ENCODE results near the gene NRXN3. TPM values are rescaled to one million over a fixed set of nuclear protein-coding genes. Genes with fewer than 3 reads are reported as not detected.

The NRXN3 gene
- total RNA-seq, 1 experiment from 2014 or later, result not detected

- RAD21 ChIA-PET (ENCODE audit: low non-redundant PET in 1 of 2, low total read pairs in 2 of 2, uncharacterized antibody in 2 of 2, unreplicated experiment in 2 of 2), result no interaction called here
- no TSS peak for BruUV-seq (replicated peaks)
Observed at GRCh38 chr14:78335531-78335930, 165.4 kb downstream of the NRXN3 start.

GRCh38 chr14:78340250-78340649, 170.1 kb downstream of the NRXN3 start:
- Histone ChIP-seq H3K27me3 (ENCODE audit: insufficient read depth, low read length) (0 out of 2 replicates have a peak, but pooled peaks cover 7% of the 10 kb centered on the region), H3K9me3 (ENCODE audit: control insufficient read depth in 1 of 2, insufficient read depth in 1 of 2, low read depth in 1 of 2, low read length in 2 of 2) (no peaks in the 10 kb centered on the region), H3K4me1 (ENCODE audit: control insufficient read depth in 1 of 2, insufficient read depth in 2 of 2, low read length in 2 of 2) (no peaks in the 10 kb centered on the region), H3K79me2 (ENCODE audit: insufficient read depth, low read length) (no peaks in the 10 kb centered on the region), H4K20me1 (ENCODE audit: insufficient read depth) (no peaks in the 10 kb centered on the region), H3K4me2 (ENCODE audit: low read length) (no peak overlapping the region), H3K36me3 (ENCODE audit: control insufficient read depth in 1 of 2, insufficient read depth in 2 of 2, low read length in 2 of 2) (no peaks in the 10 kb centered on the region), H3K27ac (ENCODE audit: low read depth, low read length) (no peak overlapping the region), H3K9ac (ENCODE audit: low read length) (no peak overlapping the region), H3K9me2 (ENCODE audit: insufficient read depth) (no peaks in the 10 kb centered on the region), H3K4me3 (replicated peaks in 1 of 2; ENCODE audit: low read depth in 1 of 2, low read length in 2 of 2) (no peak overlapping the region), H2AFZ (ENCODE audit: low read depth, low read length, poor library complexity, severe bottlenecking) (no peak overlapping the region)
- DNase-seq (ENCODE audit: low read depth, low spot score), result no peak
- ChIA-PET RAD21 (ENCODE audit: low non-redundant PET in 1 of 2, low total read pairs in 2 of 2, uncharacterized antibody in 2 of 2, unreplicated experiment in 2 of 2) (no interaction called here), POLR2A (no interaction called here), CTCF (no interaction called here)
- BruUV-seq (replicated peaks), result no TSS peak
- intact Hi-C loops (cut with micrococcal nuclease), result no loop called here
- no peak for ATAC-seq
- no peak for TF ChIP-seq POLR2AphosphoS5 (IDR thresholded peaks at IDR 0.05; ENCODE audit: low read depth, low read length)
- no peak for TF ChIP-seq JUND (IDR thresholded peaks at IDR 0.05)
- TF ChIP-seq SIN3A (IDR thresholded peaks at IDR 0.05; ENCODE audit: low read depth), result no peak
- no peak for TF ChIP-seq TCF7L2 (IDR thresholded peaks at IDR 0.05; ENCODE audit: borderline replicate concordance, extremely low read depth, insufficient read depth, insufficient read length)
- no peak for TF ChIP-seq CEBPB (IDR thresholded peaks at IDR 0.05; ENCODE audit: low read depth)
- no peak for TF ChIP-seq SP1 (IDR thresholded peaks at IDR 0.05; ENCODE audit: low read depth)
- TF ChIP-seq CTCF (IDR thresholded peaks at IDR 0.05 in 2 of 3, conservative IDR thresholded peaks at IDR 0.05 in 1 of 3; ENCODE audit: borderline replicate concordance in 1 of 3, insufficient read depth in 1 of 3, low read depth in 2 of 3, low read length in 2 of 3), result no peak
- no peak for TF ChIP-seq ATF3 (IDR thresholded peaks at IDR 0.05)
- no peak for TF ChIP-seq REST (IDR thresholded peaks at IDR 0.05; ENCODE audit: low read depth)
- no peak for TF ChIP-seq ZNF274 (IDR thresholded peaks at IDR 0.05; ENCODE audit: low read depth, low read length)
- no peak for TF ChIP-seq ZFX (IDR thresholded peaks at IDR 0.05)
- no peak for TF ChIP-seq ELF1 (IDR thresholded peaks at IDR 0.05; ENCODE audit: borderline replicate concordance, low read depth)

More at GRCh38 chr14:78335531-78335930, 165.4 kb downstream of the NRXN3 start:
- Histone ChIP-seq H3K27ac (ENCODE audit: low read depth, low read length) (no peak overlapping the region), H3K4me2 (ENCODE audit: low read length) (no peak overlapping the region), H3K4me1 (ENCODE audit: control insufficient read depth in 1 of 2, insufficient read depth in 2 of 2, low read length in 2 of 2) (no peaks in the 10 kb centered on the region), H3K4me3 (replicated peaks in 1 of 2; ENCODE audit: low read depth in 1 of 2, low read length in 2 of 2) (no peak overlapping the region), H3K79me2 (ENCODE audit: insufficient read depth, low read length) (no peaks in the 10 kb centered on the region), H3K9me2 (ENCODE audit: insufficient read depth) (no peaks in the 10 kb centered on the region), H3K9me3 (ENCODE audit: control insufficient read depth in 1 of 2, insufficient read depth in 1 of 2, low read depth in 1 of 2, low read length in 2 of 2) (no peaks in the 10 kb centered on the region), H3K36me3 (ENCODE audit: control insufficient read depth in 1 of 2, insufficient read depth in 2 of 2, low read length in 2 of 2) (no peaks in the 10 kb centered on the region), H3K27me3 (ENCODE audit: insufficient read depth, low read length) (0 out of 2 replicates have a peak, but pooled peaks cover 3% of the 10 kb centered on the region), H2AFZ (ENCODE audit: low read depth, low read length, poor library complexity, severe bottlenecking) (no peak overlapping the region), H3K9ac (ENCODE audit: low read length) (no peak overlapping the region), H4K20me1 (ENCODE audit: insufficient read depth) (no peaks in the 10 kb centered on the region)
- ATAC-seq, result no peak
- ChIA-PET POLR2A (no interaction called here), CTCF (no interaction called here)
- DNase-seq (ENCODE audit: low read depth, low spot score), result no peak
- intact Hi-C loops (cut with micrococcal nuclease), result no loop called here
- TF ChIP-seq TCF7L2 (IDR thresholded peaks at IDR 0.05; ENCODE audit: borderline replicate concordance, extremely low read depth, insufficient read depth, insufficient read length), result no peak
- no peak for TF ChIP-seq CEBPB (IDR thresholded peaks at IDR 0.05; ENCODE audit: low read depth)
- no peak for TF ChIP-seq RAD21 (IDR thresholded peaks at IDR 0.05; ENCODE audit: low read depth)

Data from HCT116 (cell line).